Measurements from ENCODE around the gene F11.
"Not testable (repeated sequence)": the region's sequence is repeated elsewhere in the genome, so short reads cannot be mapped to it uniquely, and the experiment has no call there.

The F11 gene

DNA sequence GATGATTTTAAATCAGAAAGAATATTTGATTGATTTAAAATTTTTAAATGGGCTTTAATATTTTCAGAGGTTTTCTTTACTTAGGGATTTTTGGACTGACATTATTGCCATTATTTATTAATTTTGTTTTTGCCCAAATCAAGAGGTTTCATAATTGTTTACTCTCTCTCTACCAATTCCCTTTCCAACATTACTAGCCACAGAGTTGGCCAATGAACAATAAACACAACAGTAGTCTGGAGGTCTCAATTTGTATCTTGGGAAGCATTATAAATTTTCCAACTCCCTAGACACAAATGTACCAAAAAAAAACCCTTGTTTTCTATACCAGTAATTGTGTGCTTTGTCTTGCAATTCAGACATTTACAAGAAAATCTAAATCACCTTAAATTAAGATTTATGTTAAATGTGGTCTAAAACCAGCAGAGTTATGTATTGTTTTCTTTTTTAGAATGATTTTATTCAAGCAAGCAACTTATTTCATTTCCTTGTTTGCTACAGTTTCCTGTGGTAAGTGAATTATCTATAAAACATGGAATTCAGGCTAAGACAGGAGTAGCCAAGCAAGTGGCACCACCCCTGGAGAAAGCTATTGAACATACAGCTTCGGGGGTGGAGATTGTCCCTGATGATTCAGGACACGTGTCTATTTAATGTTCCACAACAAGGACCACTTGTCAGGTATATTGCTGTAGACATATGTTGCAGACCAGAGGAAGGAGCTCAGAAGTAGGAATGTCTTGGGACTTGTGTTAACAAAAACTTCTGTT is 38.1 kb upstream of the F11 start:
- TF ChIP-seq CTCF (conservative IDR thresholded peaks at IDR 0.05) (no peak), ZFX (IDR thresholded peaks at IDR 0.05) (no peak)
- H3K27ac ChIP-seq: no peak overlapping the region

GRCh38 chr4:186228514-186228894 is 37.5 kb upstream of the F11 start:
- no peak for TF ChIP-seq ZFX (IDR thresholded peaks at IDR 0.05)
- no peak for TF ChIP-seq CTCF (conservative IDR thresholded peaks at IDR 0.05)
- H3K27ac ChIP-seq: no peak overlapping the region

DNA sequence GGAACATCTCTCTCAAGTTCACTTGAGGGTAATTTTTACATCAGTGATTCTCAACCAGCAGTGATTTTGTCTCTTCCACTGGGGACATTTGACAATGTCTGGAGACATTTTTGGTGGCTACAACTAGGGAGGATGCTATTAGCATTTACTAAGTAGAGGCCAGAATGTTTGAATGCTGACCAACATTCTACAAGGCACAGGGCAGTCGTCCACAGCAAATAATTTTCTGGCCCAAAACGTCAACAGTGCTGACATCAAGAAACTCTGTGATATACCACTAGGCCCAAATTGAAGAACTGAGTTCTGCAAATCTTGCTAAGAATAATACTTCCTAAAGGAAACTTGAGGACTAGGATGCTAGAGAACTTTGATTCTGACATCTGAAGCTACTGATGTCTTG is 31.6 kb upstream of the F11 start:
- no peak for TF ChIP-seq ZFX (IDR thresholded peaks at IDR 0.05)
- no peak for TF ChIP-seq CTCF (conservative IDR thresholded peaks at IDR 0.05)
- no peak overlapping the region for H3K27ac ChIP-seq

GRCh38 chr4:186236126-186236525 is 29.9 kb upstream of the F11 start:
- TF ChIP-seq CTCF (conservative IDR thresholded peaks at IDR 0.05) (no peak), ZFX (IDR thresholded peaks at IDR 0.05) (no peak)
- H3K27ac ChIP-seq: no peak overlapping the region

- TF ChIP-seq ZFX (IDR thresholded peaks at IDR 0.05): no peak
- TF ChIP-seq CTCF (conservative IDR thresholded peaks at IDR 0.05): no peak
- H3K27ac ChIP-seq: no peak overlapping the region
These were observed 25.5 kb upstream of the F11 start for GRCh38 chr4:186240452-186240847.

GRCh38 chr4:186240848-186241491 is 25.0 kb upstream of the F11 start:
- TF ChIP-seq CTCF (conservative IDR thresholded peaks at IDR 0.05): no peak
- TF ChIP-seq ZFX (IDR thresholded peaks at IDR 0.05): no peak
- no peak overlapping the region for H3K27ac ChIP-seq

- H3K27ac ChIP-seq: no peak overlapping the region
- TF ChIP-seq ZFX (IDR thresholded peaks at IDR 0.05) (no peak), CTCF (conservative IDR thresholded peaks at IDR 0.05) (no peak)
These were observed 24.4 kb upstream of the F11 start for GRCh38 chr4:186241616-186242015.

DNA sequence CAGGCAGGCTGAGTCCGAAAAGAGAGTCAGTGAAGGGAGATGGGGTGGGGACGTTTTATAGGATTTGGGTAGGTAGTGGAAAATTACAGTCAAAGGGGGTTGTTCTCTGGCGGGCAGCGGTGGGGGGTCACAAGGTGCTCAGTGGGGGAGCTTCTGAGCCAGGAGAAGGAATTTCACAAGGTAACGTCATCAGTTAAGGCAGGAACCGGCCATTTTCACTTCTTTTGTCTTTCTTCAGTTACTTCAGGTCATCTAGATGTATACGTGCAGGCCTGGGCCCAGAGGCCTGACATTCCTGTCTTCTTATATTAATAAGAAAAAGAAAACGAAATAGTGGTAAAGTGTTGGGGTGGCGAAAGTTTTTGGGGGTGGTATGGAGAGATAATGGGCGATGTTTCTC is 24.0 kb upstream of the F11 start:
- H3K27ac ChIP-seq: not testable (repeated sequence)
